Measurements from ENCODE around the gene SNRNP35. TPM values are rescaled to one million over a fixed set of nuclear protein-coding genes. Genes with fewer than 3 reads are reported as not detected.
"Not testable (repeated sequence)": the region's sequence is repeated elsewhere in the genome, so short reads cannot be mapped to it uniquely, and the experiment has no call there.

Gene SNRNP35, protein sequence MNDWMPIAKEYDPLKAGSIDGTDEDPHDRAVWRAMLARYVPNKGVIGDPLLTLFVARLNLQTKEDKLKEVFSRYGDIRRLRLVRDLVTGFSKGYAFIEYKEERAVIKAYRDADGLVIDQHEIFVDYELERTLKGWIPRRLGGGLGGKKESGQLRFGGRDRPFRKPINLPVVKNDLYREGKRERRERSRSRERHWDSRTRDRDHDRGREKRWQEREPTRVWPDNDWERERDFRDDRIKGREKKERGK
- total RNA-seq (2014; rRNA removed; shearing (Covaris generic)): 9.9 and 11.8 TPM in 2 replicates

DNA sequence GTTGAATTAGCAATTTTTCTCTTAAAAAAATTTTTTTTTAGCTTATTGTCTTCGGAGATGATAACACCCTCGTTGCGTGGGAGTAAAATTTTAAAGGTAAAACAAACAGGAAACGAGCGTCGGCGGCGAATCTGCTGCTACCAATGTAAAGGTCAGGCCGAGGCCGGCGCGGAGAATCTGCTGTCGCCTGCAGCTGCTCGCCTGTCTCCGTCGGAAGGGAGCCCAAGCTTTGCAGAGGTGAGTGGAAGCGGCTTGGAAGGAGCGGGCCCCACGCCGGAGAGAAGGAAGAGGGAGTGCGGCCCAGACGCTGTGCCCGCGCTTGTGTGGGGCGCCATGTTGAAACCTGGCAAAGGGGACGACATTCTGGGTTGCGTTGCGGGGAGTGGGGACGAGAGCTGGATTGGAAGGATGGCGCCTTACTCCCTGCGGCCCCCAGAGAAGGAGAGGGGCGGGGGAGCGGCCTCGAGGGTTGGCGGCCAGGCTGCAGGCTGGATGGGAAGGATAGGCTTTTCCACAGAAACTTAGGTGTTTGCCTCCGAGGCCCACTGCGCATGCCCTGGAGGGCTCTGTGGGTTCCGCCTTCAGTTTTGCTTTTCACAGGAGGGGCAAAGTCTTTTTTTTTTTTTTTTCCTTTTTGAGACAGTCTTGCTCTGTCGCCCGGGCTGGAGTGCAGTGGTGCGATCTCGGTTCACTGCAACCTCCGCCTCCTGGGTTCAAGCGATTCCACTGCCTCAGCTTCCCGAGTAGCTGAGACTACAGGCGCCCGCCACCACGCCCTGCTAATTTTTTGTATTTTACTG, at the start of gene SNRNP35:
Gene SNRNP35, plus strand, starts transcription at position 160 of the 800 bp plus-strand sequence. CDS start 7,402 bp downstream, outside the sequence.
- peak; percentile 81 for DNase-seq (ENCODE audit: low read depth)

DNA sequence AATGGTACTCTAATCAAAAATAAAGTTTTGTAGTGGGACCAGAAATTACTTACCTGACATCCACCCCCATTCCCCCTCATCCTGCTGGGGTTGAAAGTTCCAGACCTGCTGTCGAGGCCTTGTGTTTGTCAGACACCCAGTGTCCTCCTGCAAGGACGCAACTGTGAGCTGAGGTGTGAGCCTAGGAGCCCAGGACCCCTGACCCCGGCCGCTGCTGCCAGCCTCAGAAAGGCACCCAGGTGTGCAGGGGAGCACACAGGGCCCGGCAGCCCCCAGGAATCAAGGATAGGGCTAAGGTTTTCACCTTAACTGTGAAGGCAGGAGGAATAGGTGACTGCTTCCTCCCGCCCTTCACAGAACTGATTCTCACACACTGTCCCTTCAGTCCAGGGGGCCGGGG, 49.3 kb upstream of the SNRNP35 start:
- DNase-seq (ENCODE audit: low read depth): not testable (repeated sequence)

DNA sequence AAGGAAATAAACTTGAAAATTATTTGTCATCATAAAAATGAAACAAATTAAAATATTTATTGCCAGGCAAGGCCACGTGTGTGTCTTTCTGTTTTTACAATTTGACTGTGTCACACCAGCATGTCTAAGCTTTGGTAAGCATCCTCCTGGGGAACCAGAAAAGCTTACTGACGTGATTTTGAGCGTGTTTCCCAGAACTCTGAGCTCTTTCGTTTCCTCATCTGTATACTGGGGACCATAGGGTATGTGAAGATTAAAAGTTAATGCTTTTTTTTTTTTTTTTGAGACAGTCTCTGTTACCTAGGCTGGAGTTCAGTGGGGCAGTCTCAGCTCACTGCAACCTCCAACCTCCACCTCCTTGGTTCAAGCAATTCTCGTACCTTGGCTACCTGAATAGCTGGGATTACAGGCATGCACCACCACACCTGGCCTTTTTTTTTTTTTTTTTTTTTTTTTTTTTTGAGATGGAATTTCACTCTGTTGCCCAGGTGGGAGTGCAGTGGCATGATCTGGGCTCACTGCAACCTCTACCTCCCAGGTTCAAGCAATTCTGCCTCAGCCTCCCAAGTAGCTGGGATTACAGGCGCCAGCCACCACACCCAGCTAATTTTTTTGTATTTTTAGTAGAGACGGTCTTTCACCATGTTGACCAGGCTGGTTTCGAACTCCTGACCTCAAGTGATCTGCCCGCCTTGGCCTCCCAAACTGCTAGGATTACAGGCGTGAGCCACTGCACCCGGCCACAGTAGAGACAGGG, 48.5 kb upstream of the SNRNP35 start:
- not testable (repeated sequence) for DNase-seq (ENCODE audit: low read depth)

DNA sequence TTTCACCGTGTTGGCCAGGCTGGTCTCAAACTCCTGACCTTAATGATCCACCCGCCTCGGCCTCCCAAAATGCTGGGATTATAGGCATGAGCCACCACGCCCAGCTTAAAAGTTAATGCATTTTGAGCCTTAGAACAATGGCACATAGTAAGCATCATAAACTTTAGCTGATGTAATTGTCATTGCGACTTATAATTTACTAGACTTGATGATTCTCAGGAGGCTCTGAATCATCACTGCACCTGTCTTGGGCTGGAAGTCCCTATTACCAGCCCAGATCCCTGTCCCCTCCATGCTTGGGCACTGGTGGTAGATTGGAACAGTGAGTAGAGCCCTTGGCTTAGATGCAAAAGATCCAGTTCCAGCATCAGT, 47.9 kb upstream of the SNRNP35 start:
- no peak for DNase-seq (ENCODE audit: low read depth)

DNA sequence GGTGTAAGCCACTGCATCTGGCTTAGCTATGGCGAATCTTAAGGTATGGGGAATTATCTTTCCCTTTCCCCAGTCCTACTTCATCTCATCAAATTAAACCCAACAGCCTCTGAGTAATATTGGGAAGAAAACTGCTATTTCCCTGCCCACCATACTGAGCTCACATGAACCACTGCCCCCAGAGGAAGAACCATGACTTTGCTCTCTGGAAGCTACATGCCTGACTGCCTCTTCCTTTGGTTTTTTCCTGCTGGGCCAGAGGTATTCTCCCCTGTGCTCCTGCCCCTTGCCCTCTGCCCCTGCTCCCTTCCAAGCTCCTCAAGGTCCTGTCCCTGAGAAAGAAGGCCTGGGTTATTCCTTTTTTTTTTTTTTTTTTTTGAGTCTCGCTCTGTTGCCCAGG, 36.6 kb upstream of the SNRNP35 start:
- DNase-seq (ENCODE audit: low read depth): no peak

DNA sequence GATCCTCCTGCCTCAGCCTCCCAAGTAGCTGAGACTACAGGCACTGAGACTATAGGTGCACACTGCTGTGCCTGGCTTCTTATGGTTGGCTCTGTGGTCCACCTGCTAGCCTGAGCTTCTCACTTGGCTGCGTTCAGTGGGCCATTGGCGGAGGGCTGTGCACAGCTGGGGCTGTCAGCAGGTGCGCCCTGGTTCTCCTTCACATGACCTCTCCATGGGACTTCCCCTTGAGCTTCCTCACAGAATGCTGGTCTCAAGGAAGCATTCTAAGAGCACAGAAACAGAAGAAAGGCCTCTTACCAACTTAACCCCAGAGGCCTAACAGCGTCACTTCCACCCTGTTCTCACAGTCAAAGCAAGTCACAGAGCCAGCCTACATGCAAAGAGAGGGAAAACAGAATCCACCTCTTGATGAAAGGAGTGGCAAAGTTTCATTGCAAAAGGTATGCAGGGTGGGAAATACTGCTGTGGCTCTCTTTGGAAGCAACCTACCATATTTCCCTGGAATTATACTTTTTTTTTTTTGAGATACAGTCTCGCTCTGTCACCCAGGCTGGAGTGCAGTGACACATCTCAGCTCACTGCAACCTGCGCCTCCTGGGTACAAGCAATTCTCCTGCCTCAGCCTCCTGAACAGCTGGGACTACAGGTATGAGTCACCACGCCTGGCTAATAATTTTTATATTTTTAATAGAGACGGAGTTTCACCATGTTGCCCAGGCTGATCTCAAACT, 30.7 kb upstream of the SNRNP35 start:
- DNase-seq (ENCODE audit: low read depth): no peak

DNA sequence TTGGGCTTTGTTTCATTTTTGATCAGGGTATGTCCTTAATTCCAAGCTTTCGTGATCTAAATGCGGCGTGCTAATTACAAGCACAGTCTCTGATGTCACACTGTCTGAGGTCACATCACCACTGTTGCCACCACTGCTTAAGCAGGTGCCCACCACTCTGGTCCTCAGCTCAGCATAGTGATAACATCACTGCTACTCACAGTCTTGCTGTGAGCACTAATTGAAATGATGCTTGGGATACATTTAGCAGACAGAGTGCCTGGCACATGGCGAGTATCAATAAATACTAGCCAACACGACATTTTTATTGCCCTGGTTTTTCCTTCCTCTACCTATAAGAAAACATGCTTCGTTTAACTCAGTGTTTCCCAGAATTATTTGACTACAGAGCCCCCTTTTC, 29.3 kb upstream of the SNRNP35 start:
- no peak for DNase-seq (ENCODE audit: low read depth)

DNA sequence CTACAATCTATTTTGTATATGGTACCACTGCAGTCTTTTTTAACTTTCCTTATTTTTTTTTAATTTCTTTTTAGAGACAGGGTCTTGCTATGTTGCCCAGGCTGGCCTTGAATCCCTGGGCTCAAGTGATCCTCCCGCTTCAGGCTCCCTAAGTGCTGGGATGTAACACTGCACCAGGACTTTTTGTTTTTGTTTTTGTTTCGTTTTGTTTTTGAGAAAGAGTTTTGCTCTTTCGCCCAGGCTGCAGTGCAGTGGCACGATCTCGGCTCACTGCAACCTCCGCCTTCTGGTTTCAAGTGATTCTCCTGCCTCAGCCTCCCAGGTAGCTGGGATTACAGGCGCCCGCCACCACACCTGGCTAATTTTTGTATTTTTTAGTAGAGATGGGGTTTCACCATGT, 28.8 kb upstream of the SNRNP35 start:
- DNase-seq (ENCODE audit: low read depth): not testable (repeated sequence)

DNA sequence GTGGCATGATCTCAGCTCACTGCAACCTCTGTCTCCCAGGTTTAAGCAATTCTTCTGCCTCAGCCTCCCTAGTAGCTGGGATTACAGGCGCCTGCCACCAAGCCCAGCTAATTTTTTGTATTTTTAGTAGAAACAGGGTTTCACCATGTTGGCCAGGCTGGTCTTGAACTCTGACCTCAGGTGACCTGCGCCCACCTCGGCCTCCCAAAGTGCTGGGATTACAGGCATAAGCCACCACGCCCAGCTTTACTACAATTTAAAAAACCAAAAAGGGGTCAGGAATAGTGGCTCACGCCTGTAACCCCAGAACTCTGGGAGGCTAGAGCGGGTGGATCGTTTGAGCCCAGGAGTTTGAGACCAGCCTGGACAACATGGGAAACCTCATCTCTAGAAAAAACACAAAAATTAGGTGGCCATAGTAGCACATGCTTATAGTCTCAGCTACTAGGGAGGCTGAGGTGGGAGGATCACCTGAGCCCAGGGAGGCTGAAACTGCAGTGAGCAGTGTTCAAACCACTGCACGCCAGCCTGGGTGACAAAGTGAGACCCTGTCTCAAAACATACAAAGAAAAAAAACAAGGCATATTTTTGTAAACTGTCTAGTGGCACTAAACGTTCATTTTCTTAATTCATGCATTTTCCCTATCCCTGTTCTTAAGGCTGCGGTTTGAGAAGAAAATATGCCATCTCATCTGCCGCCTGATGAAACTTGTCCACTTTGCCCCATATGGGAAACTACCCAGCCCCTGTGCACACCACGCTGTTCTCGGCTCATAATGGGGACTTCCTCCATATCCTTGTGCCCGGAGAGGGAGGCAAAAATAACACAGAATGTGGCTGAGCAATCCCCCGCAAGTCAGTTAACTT, 25.8 kb upstream of the SNRNP35 start:
- DNase-seq (ENCODE audit: low read depth): not testable (repeated sequence)

DNA sequence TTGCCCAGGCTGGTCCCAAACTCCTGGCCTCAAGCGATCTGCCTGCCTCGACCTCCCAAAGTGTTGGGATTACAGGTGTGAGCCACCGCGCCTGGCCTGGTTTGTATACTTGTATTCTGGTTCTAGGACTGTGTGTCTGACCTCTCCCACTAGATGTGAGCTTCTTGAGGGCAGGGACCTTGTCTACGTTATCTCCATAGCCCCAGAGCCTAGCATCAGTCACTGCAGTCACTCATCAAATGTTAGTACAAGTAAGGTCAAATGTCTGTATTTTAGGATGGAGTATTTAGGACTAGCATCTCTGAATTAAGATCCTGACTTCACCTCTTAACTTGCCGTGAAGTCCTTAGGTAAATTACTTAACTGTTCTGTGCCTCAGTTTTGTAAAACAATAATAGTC, 24.3 kb upstream of the SNRNP35 start:
- DNase-seq (ENCODE audit: low read depth): no peak

DNA sequence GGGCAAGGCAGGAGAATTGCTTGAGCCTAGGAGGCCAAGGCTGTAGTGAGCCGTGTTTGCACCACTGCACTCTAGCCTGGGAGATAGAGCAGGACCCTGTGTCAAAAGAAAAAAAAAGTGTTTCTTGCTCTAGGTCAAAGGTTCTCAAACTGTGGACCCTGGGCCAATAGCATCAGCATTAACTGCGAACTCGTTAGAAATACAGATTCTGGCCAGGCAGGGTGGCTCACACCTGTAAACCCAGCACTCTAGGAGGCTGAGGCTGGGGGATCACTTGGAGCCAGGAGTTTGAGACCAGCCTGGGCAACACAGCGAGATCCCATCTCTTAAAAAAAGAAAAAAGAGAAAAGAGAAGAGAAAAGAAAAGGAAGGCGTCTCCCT, 22.3 kb upstream of the SNRNP35 start:
- DNase-seq (ENCODE audit: low read depth): no peak

DNA sequence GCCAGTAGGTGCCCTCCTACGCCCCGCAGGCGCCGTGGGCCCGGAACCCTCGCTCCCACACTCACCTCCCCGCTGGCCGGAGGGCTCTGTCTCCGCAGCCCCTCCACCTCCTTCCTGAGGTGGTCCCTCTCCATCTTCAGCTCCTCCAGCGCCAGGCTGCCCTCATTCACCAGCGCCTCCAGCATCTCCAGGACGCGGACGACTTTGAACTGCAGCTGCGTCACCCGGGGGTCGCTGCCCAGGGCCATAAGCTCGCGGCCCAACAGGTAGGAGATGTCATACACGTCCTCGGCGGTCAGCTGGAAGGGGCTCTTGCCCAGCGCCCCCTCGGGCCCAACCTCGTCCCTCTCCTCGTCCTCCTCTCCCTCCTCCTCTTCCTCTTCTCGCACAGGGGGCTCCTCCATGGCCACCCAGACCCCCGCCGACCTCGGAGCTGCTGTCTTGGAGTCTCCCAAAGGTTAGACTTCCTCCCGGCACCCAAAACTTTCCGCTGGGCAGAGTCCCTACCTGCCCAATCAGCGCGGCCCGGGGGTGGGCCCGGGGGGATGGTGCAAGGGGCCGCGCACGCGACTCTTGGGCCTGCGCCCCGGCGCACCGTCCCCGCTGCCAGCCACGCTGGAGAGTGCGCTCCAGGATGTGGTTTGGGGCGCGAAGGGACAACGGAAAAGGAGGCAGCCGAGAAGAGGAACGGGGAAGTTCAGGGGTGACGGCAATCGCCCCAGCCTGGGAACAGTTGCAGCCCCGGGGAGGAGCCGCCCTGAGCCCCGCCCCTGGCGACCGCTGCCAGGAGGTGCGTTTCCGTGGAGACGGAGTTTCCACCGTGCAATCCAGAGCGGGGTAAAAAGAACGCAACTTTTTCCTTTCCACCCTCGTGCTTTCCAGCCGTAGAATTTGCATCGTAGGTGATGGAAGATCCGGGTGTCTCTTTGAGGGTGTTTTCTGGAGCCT, 21.6 kb upstream of the SNRNP35 start, which contains the start of gene RILPL2:
Gene RILPL2, minus strand, starts transcription at position 668 of the 948 bp plus-strand sequence. Its CDS starts 264 bp downstream, at position 404.
- peak; percentile 89 for DNase-seq (ENCODE audit: low read depth)

DNA sequence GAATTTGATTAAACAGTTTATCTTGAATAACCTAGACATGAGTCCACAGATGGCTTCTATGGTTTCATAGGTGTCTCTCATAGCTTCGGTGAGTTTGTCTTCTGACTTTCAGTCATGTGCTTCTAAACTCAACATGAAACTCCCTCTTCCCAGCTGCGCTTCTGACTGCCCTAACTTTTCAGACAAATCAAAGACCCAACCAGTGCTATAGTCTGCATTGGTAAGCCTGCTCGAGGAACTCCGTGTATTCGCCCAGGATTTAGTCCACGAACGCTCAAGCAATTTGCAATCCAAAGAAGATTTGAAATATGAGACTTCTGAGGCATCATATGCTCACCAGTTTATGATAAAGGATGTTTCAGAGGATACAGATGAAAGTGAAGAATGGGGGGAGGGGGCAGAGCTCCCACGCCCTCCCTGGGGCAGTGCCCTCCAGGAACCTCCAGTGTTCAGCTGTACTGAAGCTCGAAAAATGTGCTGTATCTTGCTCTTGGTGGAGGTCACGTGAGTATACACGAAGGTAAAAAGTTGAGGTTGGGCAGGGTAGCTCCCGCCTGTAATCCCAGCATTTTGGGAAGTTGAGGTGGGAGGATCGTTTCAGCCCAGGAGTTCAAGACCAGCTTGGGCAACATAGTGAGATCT, 16.3 kb upstream of the SNRNP35 start:
- no peak for DNase-seq (ENCODE audit: low read depth)

DNA sequence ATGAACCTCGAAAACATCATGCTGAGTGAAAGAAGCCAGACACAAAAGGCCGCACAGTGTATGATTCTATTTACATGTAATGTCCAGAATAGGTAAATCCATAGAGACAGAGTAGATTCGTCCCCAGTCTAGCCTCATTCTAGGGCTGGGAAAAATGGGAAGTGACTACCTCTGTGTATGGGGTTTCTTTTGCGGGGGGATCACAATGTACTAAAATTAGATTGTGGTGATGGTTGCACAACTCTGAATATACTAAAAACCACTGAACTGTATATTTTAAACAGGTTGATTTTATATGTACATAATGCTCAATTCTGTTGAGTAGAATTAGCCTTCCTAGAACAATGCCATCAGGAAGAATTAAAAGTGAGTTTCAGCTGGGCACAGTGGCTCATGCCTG, 15.2 kb upstream of the SNRNP35 start:
- no peak for DNase-seq (ENCODE audit: low read depth)

DNA sequence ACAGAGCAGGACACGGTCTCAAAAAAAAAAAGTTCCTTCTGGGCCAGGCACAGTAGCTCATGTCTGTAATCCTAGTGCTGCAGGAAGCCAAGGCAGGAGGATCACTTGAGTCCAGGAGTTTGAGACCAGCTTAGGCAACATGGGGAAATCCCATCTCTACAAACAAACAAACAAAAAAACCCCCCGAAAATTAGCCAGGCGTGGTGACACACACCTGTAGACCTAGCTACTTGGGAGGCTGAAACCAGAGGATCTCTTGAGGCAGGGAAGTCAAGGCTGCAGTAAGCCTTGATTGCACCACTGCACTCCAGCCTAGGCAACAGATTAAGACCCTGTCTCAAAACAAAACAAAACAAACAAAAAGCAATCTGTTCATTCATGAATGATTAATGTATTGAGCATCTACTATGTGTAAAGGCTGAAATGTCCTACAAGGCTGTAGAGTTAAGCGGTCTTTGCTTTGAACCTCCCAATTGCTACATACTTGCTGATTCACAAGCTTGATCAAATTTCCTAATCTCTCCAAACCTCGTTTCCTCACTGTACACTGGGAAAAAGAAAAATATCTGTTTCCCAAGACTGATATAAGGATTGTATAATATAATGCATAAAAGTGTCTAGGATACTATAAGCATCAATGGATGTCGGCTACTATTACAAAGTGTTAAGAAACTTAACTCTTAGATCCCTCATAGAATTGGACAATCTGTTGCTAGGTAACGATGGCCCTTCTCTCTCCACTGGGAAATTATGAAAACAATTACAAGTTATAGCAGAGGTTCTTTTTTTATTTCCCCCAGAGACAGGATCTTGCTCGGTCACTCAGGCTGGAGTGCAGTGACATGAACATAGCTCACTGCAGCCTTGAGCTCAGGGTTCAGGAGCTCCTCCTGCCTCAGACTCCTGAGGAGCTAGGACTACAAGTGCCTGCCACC, 13.6 kb upstream of the SNRNP35 start:
- DNase-seq (ENCODE audit: low read depth): no peak

DNA sequence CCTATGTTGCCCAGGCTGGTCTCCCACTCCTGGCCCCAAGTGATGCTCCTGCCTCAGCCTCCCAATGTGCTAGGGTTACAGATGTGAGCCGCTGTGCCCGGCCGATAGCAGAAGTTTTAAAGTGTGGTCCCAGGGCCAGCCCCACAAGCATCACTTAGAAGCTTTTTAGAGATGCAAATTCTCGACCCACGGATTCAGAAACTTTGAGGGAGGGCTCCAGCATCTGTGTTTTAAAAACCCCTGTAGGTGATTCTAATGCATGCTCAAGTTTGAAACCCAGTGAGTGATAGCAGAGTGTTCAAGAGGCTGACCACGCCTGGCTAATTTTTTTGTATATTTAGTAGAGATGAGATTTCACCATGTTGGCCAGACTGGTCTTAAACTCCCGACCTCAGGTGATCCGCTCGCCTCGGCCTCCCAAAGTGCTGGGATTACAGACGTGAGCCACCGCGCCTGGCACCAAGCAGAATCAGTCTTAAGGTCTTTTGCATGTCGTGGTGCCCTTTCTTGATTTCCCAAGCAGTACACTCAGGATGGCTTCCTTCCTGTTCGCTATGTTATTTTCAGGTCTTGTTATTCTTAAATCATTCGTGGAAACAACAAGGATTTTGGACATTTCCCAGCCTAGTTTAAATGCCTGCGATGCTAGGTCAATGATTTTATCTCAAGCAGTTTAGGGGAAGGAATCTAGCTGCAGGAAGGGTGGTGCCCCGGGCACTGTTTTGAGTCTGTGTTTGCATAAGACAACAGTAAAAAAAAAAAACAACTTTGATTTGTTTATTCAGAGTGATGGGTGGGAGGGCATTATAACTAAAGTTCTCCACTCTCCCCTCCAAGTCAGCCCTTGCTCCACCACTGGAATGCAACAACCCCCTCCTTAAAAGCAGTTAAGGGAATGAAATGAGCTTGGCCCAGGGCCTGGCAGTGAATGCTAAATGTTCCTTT, 12.3 kb upstream of the SNRNP35 start:
- DNase-seq (ENCODE audit: low read depth): peak; percentile 65

DNA sequence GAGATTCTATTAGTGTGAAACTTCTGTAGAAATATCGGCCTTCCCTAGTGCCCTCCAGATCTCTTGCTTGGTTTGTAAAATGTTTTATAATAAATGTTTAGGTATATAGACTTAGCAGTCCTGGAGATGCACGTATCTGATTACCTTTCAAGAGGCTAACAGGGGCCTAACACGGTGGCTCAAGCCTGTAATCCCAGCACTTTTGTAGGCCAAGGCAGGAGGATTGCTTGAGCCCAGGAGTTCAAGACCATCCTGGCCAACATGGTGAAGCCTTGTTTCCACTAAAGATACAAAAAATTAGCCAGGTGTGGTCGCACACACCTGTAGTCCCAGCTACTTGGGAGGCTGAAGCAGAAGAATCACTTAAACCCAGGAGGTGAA, 11.6 kb upstream of the SNRNP35 start:
- no peak for DNase-seq (ENCODE audit: low read depth)
